Lower leg skin (tissue), 3 donors: ENCODE measurements around the gene TSHZ2.

Experiments used
- POLR2A ChIP-seq, 2 donors: fragments of 450-650 bp; IDR thresholded peaks; one replicate each; pipeline ENCODE4 v1.6.1; 2016 to 2017; ENCODE audit warnings: antibody characterized with exemption in 2 of 2, mild to moderate bottlenecking in 1 of 2, moderate library complexity in 1 of 2
- TF ChIP-seq, protein P1 (sequence below), 3 donors: fragments of 450-650 bp; IDR thresholded peaks; one replicate each; pipeline ENCODE4 v1.5.1; 2016; ENCODE audit warnings: antibody characterized with exemption in 3 of 3, mild to moderate bottlenecking in 3 of 3, moderate library complexity in 2 of 3

DNA sequence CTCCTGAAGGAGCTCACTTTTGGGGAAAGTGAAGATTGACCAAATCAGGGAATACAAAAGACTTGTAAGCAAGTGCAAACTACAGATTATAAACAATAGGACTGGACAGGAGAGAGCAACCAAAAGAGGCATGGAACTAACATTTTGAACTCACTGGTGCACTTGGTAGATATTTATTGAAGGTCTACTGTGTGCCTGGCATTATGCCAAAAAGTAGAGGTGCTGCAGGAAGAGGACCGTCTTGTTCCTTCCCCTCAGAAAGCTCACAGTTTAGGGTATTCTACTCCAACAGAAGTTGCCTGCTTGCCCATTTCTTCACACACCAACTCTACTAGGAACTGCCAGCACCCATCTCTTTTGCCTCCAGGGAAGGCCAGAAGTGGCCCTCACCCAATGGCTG lies 10.0 kb upstream of the TSHZ2 start:
- TF ChIP-seq, protein P1, sequence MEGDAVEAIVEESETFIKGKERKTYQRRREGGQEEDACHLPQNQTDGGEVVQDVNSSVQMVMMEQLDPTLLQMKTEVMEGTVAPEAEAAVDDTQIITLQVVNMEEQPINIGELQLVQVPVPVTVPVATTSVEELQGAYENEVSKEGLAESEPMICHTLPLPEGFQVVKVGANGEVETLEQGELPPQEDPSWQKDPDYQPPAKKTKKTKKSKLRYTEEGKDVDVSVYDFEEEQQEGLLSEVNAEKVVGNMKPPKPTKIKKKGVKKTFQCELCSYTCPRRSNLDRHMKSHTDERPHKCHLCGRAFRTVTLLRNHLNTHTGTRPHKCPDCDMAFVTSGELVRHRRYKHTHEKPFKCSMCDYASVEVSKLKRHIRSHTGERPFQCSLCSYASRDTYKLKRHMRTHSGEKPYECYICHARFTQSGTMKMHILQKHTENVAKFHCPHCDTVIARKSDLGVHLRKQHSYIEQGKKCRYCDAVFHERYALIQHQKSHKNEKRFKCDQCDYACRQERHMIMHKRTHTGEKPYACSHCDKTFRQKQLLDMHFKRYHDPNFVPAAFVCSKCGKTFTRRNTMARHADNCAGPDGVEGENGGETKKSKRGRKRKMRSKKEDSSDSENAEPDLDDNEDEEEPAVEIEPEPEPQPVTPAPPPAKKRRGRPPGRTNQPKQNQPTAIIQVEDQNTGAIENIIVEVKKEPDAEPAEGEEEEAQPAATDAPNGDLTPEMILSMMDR (IDR thresholded peaks at IDR 0.05) = no peak
- TF ChIP-seq POLR2A (IDR thresholded peaks at IDR 0.05) = no peak
